DND-41 (cell line): Measurements from ENCODE around the gene ASIC5.

Experiments used
- ATAC-seq: fragments of 200-7000 bp; cut with Tn5 transposase; 3 replicates; pipeline ENCODE4 v1.9.1; 2021; ENCODE audit warnings: low read depth; ENCODE audit not compliant: insufficient read depth
- DNase-seq: peaks from one replicate; pipeline ENCODE4 v3.0.0-alpha.2; 2020
- H2AFZ ChIP-seq: 2 replicates; pipeline ENCODE4 v1.6.0; 2012; ENCODE audit warnings: low read depth, low read length
- H3K27ac ChIP-seq: 2 replicates; pipeline ENCODE4 v1.5.1; 2012; ENCODE audit warnings: low read length, inconsistent platforms
- H3K27me3 ChIP-seq: fragments of 200-600 bp; sonication (generic); 2 replicates; pipeline ENCODE4 v1.6.0; 2012; ENCODE audit warnings: low read length, mild to moderate bottlenecking, inconsistent platforms; ENCODE audit not compliant: insufficient read depth, poor library complexity
- H3K36me3 ChIP-seq: 2 replicates; pipeline ENCODE4 v1.5.1; 2012; ENCODE audit warnings: low read length, inconsistent platforms; ENCODE audit not compliant: insufficient read depth
- H3K4me1 ChIP-seq: 2 replicates; pipeline ENCODE4 v1.5.1; 2012; ENCODE audit warnings: mild to moderate bottlenecking, low read length; ENCODE audit not compliant: insufficient read depth
- H3K4me2 ChIP-seq: 2 replicates; pipeline ENCODE4 v1.6.0; 2012; ENCODE audit warnings: mild to moderate bottlenecking, moderate library complexity, low read length, inconsistent platforms; ENCODE audit not compliant: insufficient read depth
- H3K4me3 ChIP-seq, 2 experiments: fragments of 200-600 bp in 1 of 2; shearing (Covaris generic) in 1 of 2; 2 replicates each; pipeline ENCODE4 v1.5.1; 2012 to 2016; ENCODE audit warnings: inconsistent platforms in 2 of 2, low read length in 2 of 2, mild to moderate bottlenecking in 2 of 2, low read depth in 1 of 2, moderate library complexity in 1 of 2
- H3K79me2 ChIP-seq: 2 replicates; pipeline ENCODE4 v1.6.0; 2012; ENCODE audit warnings: low read length, inconsistent platforms; ENCODE audit not compliant: insufficient read depth
- H3K9ac ChIP-seq: 2 replicates; pipeline ENCODE4 v1.6.0; 2012; ENCODE audit warnings: low read depth, mild to moderate bottlenecking, inconsistent platforms, low read length, moderate library complexity
- H3K9me3 ChIP-seq: 2 replicates; pipeline ENCODE4 v1.5.1; 2012; ENCODE audit warnings: low read length, moderate library complexity, mild to moderate bottlenecking, inconsistent platforms; ENCODE audit not compliant: insufficient read depth, severe bottlenecking
- H4K20me1 ChIP-seq: 2 replicates; pipeline ENCODE4 v1.6.0; 2012; ENCODE audit warnings: low read length; ENCODE audit not compliant: insufficient read depth
- EZH2 ChIP-seq: IDR thresholded peaks from 3 replicates; pipeline ENCODE4 v1.6.1; 2012; ENCODE audit warnings: borderline replicate concordance, low read depth, mild to moderate bottlenecking, moderate library complexity, low read length, inconsistent platforms; ENCODE audit not compliant: severe bottlenecking
- TF ChIP-seq, protein P1 (sequence below): IDR thresholded peaks from 2 replicates; pipeline ENCODE4 v1.5.1; 2012; ENCODE audit warnings: borderline replicate concordance, low read length, moderate library complexity, mild to moderate bottlenecking; ENCODE audit not compliant: poor library complexity, severe bottlenecking; ENCODE audit errors: extremely low read depth

Gene ASIC5

GRCh38 chr4:155846929-155847328 lies 19.1 kb downstream of the ASIC5 start:
- no peak overlapping the region for H3K4me3 ChIP-seq
- H3K36me3 ChIP-seq, result no peaks in the 10 kb centered on the region
- H3K9me3 ChIP-seq, result peaks cover 3% of the 10 kb centered on the region
- H3K79me2 ChIP-seq, result no peaks in the 10 kb centered on the region
- ATAC-seq (no peak), DNase-seq (no peak)
- H3K4me2 ChIP-seq, result no peak overlapping the region
- no peak overlapping the region for H3K9ac ChIP-seq
- H3K4me1 ChIP-seq, result no peaks in the 10 kb centered on the region
- no peaks in the 10 kb centered on the region for H4K20me1 ChIP-seq
- H2AFZ ChIP-seq, result no peak overlapping the region
- H3K27ac ChIP-seq, result no peak overlapping the region
- H3K27me3 ChIP-seq, result no peaks in the 10 kb centered on the region
- no peak for TF ChIP-seq EZH2
- TF ChIP-seq, protein P1, sequence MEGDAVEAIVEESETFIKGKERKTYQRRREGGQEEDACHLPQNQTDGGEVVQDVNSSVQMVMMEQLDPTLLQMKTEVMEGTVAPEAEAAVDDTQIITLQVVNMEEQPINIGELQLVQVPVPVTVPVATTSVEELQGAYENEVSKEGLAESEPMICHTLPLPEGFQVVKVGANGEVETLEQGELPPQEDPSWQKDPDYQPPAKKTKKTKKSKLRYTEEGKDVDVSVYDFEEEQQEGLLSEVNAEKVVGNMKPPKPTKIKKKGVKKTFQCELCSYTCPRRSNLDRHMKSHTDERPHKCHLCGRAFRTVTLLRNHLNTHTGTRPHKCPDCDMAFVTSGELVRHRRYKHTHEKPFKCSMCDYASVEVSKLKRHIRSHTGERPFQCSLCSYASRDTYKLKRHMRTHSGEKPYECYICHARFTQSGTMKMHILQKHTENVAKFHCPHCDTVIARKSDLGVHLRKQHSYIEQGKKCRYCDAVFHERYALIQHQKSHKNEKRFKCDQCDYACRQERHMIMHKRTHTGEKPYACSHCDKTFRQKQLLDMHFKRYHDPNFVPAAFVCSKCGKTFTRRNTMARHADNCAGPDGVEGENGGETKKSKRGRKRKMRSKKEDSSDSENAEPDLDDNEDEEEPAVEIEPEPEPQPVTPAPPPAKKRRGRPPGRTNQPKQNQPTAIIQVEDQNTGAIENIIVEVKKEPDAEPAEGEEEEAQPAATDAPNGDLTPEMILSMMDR, result no peak

- no peak overlapping the region for H3K27ac ChIP-seq
- no peak overlapping the region for H3K4me2 ChIP-seq
- TF ChIP-seq, protein P1, result no peak
- TF ChIP-seq EZH2, result no peak
These were observed 24.0 kb downstream of the ASIC5 start for GRCh38 chr4:155842080-155842479.

GRCh38 chr4:155837203-155837796 lies 28.8 kb downstream of the ASIC5 start:
- no peak for ATAC-seq
- TF ChIP-seq, protein P1, result no peak
- TF ChIP-seq EZH2, result no peak
- DNase-seq, result no peak
- Histone ChIP-seq H4K20me1 (no peaks in the 10 kb centered on the region), H3K27me3 (peaks cover 14% of the 10 kb centered on the region), H3K27ac (no peak overlapping the region), H3K4me2 (no peak overlapping the region), H2AFZ (no peak overlapping the region), H3K9me3 (no peaks in the 10 kb centered on the region), H3K36me3 (no peaks in the 10 kb centered on the region), H3K4me1 (no peaks in the 10 kb centered on the region), H3K79me2 (no peaks in the 10 kb centered on the region), H3K4me3 (no peak overlapping the region), H3K9ac (no peak overlapping the region)

More at GRCh38 chr4:155842080-155842479, 24.0 kb downstream of the ASIC5 start:
- Histone ChIP-seq H3K4me1 (no peaks in the 10 kb centered on the region), H3K9ac (no peak overlapping the region), H3K4me3 (no peak overlapping the region), H4K20me1 (no peaks in the 10 kb centered on the region), H3K9me3 (peaks cover under 1% of the 10 kb centered on the region), H3K27me3 (peaks cover 14% of the 10 kb centered on the region), H3K36me3 (no peaks in the 10 kb centered on the region), H2AFZ (no peak overlapping the region), H3K79me2 (no peaks in the 10 kb centered on the region)
- no peak for DNase-seq
- ATAC-seq, result no peak

GRCh38 chr4:155832664-155833063 lies 33.4 kb downstream of the ASIC5 start:
- H3K4me2 ChIP-seq, result no peak overlapping the region
- H3K27ac ChIP-seq, result no peak overlapping the region
- H3K27me3 ChIP-seq, result peaks cover 4% of the 10 kb centered on the region
- no peak overlapping the region for H3K9ac ChIP-seq
- no peaks in the 10 kb centered on the region for H3K9me3 ChIP-seq
- no peak overlapping the region for H2AFZ ChIP-seq
- no peak overlapping the region for H3K4me3 ChIP-seq
- TF ChIP-seq EZH2, result no peak
- TF ChIP-seq, protein P1, result no peak
- no peak for DNase-seq
- H3K4me1 ChIP-seq, result no peaks in the 10 kb centered on the region
- H4K20me1 ChIP-seq, result no peaks in the 10 kb centered on the region
- ATAC-seq, result no peak
- H3K79me2 ChIP-seq, result no peaks in the 10 kb centered on the region
- H3K36me3 ChIP-seq, result no peaks in the 10 kb centered on the region
